Glomerular visceral epithelial cell (primary cell): ENCODE data around the gene KCNH4.
"Not testable (repeated sequence)": the region's sequence is repeated elsewhere in the genome, so short reads cannot be mapped to it uniquely, and the experiment has no call there.

ENCODE experiments used
- DNase-seq: peaks from one replicate; pipeline ENCODE4 v3.0.0-alpha.2; 2016; ENCODE audit errors: extremely low spot score

The KCNH4 gene

GRCh38 chr17:42193969-42194899 lies 13.3 kb upstream of the KCNH4 start, which contains the start of gene GHDC:
Gene GHDC (minus strand): TSS chr17:42194494. CDS start chr17:42193581, 913 bp downstream.
- DNase-seq = peak; percentile 74

- no peak for DNase-seq
Measured at GRCh38 chr17:42193216-42193968, 12.4 kb upstream of the KCNH4 start.

GRCh38 chr17:42192189-42193126 lies 11.5 kb upstream of the KCNH4 start:
- no peak for DNase-seq

- no peak for DNase-seq
Measured at GRCh38 chr17:42191275-42191608, 10.3 kb upstream of the KCNH4 start.

GRCh38 chr17:42190491-42191274 lies 9.7 kb upstream of the KCNH4 start:
- no peak for DNase-seq

- DNase-seq = no peak
Measured at GRCh38 chr17:42189651-42189965, 8.7 kb upstream of the KCNH4 start.

- DNase-seq = no peak
Measured at GRCh38 chr17:42188749-42189650, 8.1 kb upstream of the KCNH4 start.

GRCh38 chr17:42187833-42188232 lies 6.9 kb upstream of the KCNH4 start:
- DNase-seq = no peak

GRCh38 chr17:42186191-42186590 lies 5.2 kb upstream of the KCNH4 start:
- not testable (repeated sequence) for DNase-seq

- DNase-seq = no peak
Measured at GRCh38 chr17:42185621-42185930, 4.6 kb upstream of the KCNH4 start.

GRCh38 chr17:42184713-42185620 lies 4.0 kb upstream of the KCNH4 start, which contains the start of gene HCRT:
Gene HCRT (minus strand): TSS chr17:42185452. CDS start chr17:42185365, 87 bp downstream.
- no peak for DNase-seq

- peak; percentile 55 for DNase-seq
Measured at GRCh38 chr17:42183741-42184711, 3.1 kb upstream of the KCNH4 start.

- no peak for DNase-seq
Measured at GRCh38 chr17:42182927-42183734, 2.2 kb upstream of the KCNH4 start.

GRCh38 chr17:42181851-42182207 lies 887 bp upstream of the KCNH4 start:
- DNase-seq = no peak

GRCh38 chr17:42180411-42180921 lies 476 bp downstream of the KCNH4 start:
- DNase-seq = no peak

GRCh38 chr17:42179911-42180410 lies 981 bp downstream of the KCNH4 start:
- DNase-seq = no peak

- DNase-seq = no peak
Measured at GRCh38 chr17:42179335-42179734, 1.6 kb downstream of the KCNH4 start.
